PFSK-1 (cell line): ENCODE data around the gene STAMBP.

Source experiments
- POLR2AphosphoS5 ChIP-seq: IDR thresholded peaks from 2 replicates; pipeline ENCODE4 v1.6.1; 2012; ENCODE audit warnings: low read depth, mild to moderate bottlenecking, control low read depth, low read length, moderate library complexity
- TAF1 ChIP-seq: IDR thresholded peaks from 2 replicates; pipeline ENCODE4 v1.6.1; 2012; ENCODE audit warnings: low read length, control low read depth, borderline replicate concordance; ENCODE audit not compliant: insufficient read depth
- TF ChIP-seq, protein P1 (sequence below), 2 experiments: IDR thresholded peaks; 2 replicates each; pipeline versions ENCODE4 v1.6.1 to v1.8.0; 2011 to 2012; ENCODE audit warnings: low read depth in 2 of 2, low read length in 2 of 2, control low read depth in 1 of 2, inconsistent platforms in 1 of 2, mild to moderate bottlenecking in 1 of 2, moderate library complexity in 1 of 2; ENCODE audit not compliant: insufficient read depth in 1 of 2

DNA sequence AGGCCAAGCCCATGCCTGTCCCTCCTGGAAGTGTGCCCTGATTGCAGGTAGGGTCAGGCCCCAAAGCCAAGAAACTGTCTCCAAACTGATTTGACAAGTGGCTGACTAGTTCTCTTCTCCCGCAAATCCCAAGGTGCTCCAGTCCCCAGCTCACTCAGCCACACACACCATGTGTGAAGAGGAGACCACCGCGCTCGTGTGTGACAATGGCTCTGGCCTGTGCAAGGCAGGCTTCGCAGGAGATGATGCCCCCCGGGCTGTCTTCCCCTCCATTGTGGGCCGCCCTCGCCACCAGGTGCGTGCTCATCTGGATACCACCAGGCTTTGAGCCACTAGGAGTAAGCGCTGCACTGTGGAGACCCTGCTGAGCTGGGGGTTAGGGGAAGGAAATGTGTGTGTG, 72.4 kb downstream of the STAMBP start:
- TF ChIP-seq TAF1 (no peak), POLR2AphosphoS5 (no peak)
- TF ChIP-seq, protein P1, sequence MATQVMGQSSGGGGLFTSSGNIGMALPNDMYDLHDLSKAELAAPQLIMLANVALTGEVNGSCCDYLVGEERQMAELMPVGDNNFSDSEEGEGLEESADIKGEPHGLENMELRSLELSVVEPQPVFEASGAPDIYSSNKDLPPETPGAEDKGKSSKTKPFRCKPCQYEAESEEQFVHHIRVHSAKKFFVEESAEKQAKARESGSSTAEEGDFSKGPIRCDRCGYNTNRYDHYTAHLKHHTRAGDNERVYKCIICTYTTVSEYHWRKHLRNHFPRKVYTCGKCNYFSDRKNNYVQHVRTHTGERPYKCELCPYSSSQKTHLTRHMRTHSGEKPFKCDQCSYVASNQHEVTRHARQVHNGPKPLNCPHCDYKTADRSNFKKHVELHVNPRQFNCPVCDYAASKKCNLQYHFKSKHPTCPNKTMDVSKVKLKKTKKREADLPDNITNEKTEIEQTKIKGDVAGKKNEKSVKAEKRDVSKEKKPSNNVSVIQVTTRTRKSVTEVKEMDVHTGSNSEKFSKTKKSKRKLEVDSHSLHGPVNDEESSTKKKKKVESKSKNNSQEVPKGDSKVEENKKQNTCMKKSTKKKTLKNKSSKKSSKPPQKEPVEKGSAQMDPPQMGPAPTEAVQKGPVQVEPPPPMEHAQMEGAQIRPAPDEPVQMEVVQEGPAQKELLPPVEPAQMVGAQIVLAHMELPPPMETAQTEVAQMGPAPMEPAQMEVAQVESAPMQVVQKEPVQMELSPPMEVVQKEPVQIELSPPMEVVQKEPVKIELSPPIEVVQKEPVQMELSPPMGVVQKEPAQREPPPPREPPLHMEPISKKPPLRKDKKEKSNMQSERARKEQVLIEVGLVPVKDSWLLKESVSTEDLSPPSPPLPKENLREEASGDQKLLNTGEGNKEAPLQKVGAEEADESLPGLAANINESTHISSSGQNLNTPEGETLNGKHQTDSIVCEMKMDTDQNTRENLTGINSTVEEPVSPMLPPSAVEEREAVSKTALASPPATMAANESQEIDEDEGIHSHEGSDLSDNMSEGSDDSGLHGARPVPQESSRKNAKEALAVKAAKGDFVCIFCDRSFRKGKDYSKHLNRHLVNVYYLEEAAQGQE (IDR thresholded peaks at IDR 0.05; ENCODE audit: insufficient read depth in 1 of 2, low read depth in 2 of 2, low read length in 2 of 2), result no peak
